Subcutaneous adipose tissue (tissue), 4 donors: Measurements from ENCODE around the gene SESN1. TPM values are rescaled to one million over a fixed set of nuclear protein-coding genes. Genes with fewer than 3 reads are reported as not detected.

ENCODE experiments used
- CTCF ChIP-seq: fragments of 450-650 bp; IDR thresholded peaks from one replicate; pipeline ENCODE4 v1.5.1; 2016; ENCODE audit warnings: low read depth, mild to moderate bottlenecking, control low read depth, antibody characterized with exemption, moderate library complexity
- total RNA-seq, 4 donors: library from RNA; depleted of rRNA; stranded (reverse); fragments of >200 nt; gene quantifications; one replicate each; pipeline ENCODE4 v1.1.0, GENCODE V29; 2016

Gene SESN1
- total RNA-seq, 4 donors from 2014 or later: 67.8 to 208 (median 162) TPM

GRCh38 chr6:109088995-109089394, 5.7 kb downstream of the SESN1 start:
- TF ChIP-seq CTCF: no peak

DNA sequence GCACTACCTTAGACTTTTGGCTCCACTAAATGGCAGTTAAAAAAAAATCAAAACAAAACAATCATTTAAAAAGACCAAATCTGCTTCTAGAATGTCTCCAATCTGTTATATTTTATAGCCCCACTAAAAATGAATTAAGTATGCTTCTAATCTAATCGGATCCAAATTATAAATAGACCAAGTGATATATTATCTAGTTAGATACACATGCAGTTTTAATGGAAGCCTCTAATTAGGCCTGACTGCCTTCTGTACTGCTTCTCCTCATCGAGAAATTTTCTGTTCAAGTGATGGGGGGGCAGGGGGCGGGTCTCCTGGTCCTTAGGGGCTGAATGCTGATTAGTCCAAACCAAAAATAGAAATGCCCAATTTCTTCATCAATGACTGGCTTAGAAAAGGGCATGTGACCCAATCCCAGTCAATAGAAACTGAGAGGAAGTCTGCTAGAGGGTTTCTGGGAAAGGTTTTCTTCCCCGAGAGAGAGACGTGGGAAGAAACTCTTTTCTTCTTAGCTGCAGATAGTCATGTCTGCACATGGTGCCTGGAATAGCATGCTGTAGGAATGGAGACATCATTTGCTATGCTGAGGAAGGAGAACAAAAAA, 6.9 kb downstream of the SESN1 start:
- TF ChIP-seq CTCF: no peak

GRCh38 chr6:109083657-109084056, 11.0 kb downstream of the SESN1 start:
- no peak for TF ChIP-seq CTCF

DNA sequence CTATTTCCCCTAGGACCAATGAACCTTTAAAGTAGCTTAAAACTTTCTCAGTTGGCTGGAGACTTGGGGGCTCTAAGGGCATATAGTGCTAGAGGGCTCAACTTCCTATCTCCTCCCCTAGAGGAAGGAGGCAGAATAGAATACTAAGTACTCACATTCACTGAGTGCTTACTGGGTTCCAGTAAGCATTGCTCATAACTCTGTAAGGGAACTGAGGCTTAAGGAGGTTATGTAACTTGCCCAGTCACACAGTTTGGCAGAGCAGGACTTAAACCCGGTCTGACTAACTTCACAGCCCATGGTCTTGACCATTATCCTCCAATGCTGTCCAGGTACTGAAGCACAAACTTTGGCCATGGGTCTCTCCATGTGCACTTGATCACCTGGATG, 12.5 kb downstream of the SESN1 start:
- no peak for TF ChIP-seq CTCF

- no peak for TF ChIP-seq CTCF
Measured at GRCh38 chr6:109081516-109082187, 13.0 kb downstream of the SESN1 start.

DNA sequence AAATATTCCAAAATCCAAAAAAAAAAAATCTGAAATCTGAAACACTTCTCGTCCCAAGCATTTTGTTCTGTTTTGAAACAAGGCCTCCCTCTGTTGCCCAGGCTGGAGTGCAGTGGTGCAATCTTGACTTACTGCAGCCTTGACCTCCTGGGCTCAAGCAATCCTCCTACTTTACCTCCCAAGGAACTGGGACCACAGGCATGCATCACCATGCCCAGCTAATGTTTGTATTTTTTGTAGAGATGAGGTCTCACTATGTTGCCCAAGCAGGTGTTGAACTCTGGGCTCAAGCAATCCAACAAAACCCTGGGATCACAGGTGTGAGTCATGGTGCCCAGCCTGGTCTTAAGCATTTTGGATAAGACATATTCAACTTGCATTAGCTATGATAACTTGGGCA, 13.6 kb downstream of the SESN1 start:
- TF ChIP-seq CTCF: no peak

GRCh38 chr6:109079981-109080380, 14.7 kb downstream of the SESN1 start:
- no peak for TF ChIP-seq CTCF
